Muscle of back (tissue), 11 donors: ENCODE results near the gene MACROD1. TPM values are rescaled to one million over a fixed set of nuclear protein-coding genes. Genes with fewer than 3 reads are reported as not detected.
A peak's percentile ranks its signal among the peaks of the same experiment; 100 is the strongest.
"Not testable (repeated sequence)": the region's sequence is repeated elsewhere in the genome, so short reads cannot be mapped to it uniquely, and the experiment has no call there.

ENCODE experiments used
- DNase-seq, 3 donors: peaks; one replicate each; pipeline versions ENCODE4 v3.0.0 to v3.0.0-alpha.2; 2013
- polyA plus RNA-seq, 10 donors: library from polyadenylated mRNA; unstranded; fragments of 120-200 nt; gene quantifications; one replicate each; pipeline ENCODE4 v1.2.1, GENCODE V29; 2013; ENCODE audit not compliant: insufficient read length in 10 of 10

MACROD1 gene
- polyA plus RNA-seq, 10 donors: 47.7 to 71.6 (median 53.2) TPM

DNA sequence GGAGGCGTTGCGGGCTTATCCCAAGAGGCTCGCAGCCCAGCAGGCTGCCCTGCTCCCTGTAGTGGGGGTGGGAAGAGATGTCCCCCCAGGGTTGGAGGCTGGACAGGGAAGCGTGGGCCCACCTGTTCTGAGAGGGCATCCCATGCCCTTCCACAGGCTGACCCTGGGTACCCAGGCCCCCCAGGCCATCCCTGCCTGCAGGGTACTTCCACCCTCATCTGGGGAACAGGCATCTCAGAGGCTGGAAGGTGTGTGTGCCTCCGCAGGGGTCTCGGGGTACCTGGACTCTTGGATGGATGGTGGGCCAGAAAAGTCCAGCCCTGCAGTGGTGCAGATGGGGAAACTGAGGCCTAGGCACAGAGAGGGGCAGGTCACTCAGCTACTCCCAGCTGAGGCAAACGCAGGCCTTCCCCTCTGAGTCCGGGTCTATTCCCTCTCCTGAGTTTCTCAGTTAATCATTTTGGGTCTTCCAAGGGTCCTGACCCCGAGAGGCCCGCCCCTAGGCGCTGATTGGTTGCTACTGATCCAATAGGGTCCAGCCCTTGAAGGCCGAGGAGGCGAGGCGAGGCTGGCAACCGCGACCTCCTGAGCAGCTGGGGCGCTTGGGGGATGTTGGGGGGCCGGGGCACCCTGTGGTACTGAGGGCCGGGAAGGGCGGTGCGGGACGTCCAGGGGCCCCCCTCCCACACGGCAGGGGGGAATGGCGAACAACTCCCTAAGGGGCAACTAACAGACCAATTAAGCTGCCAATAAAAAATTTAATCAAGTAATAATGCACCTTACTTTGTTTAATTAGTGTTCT is 106.4 kb downstream of the MACROD1 start:
- DNase-seq: no peak

DNA sequence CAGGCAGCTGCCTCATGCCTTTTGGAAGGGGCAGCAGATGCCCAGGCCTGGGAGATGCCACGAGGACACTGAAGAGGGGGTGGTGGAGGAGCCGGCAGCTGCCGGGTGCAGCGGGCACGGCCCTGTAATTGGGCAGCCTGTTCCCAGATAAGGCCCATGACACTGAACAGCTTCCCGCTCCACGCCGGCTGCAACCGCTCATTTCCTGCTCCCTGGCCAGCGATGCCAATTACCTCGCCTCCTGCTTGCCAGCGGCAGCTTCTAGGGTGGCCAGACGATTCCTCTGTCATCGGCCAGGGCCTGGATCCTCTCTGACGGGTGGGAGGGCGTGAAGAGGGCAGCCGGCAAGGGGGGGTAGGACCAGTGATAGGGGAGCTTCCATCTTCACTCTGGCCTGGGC is 107.4 kb downstream of the MACROD1 start:
- peak in 2 of 3 donors; percentile 39 to 62 for DNase-seq

DNA sequence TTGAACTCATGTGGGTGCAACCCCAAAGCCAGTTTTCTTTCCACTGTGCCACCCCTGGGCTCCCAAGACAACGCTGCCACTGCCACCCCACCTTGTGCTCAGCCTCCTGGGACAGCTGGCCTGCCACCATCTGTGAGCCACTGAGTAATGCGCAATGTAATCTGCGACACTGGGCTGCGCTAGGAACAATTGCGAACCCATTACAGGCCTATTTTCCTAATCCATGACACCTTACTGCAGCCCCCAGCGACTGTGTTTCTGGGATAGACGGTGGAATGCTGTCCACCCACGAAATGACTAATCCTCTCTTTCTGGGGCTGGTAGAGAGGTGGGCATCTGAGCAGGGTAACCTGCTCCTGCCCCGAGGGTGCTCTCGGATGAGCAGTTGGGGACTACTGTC is 108.0 kb downstream of the MACROD1 start:
- no peak for DNase-seq

DNA sequence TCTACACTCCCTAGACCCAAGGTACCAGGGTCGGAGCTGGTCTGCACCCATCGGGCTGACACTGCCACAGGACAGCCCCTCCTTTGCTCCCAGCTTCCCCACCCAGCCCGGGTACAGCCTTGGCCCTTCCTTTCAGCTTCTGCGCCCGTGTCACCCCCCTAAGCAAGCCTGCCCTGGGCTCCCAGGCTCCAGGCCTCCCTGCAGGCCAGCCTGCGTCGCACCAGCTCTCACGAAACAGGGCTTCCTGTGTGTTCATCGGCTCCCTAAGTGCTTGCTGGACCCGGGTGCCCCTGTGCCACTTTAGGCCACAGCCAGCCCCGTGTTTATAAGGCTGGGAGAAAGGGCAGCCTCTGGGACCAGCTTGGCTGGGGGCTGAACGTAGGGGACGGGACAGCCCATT is 109.1 kb downstream of the MACROD1 start:
- DNase-seq: no peak

DNA sequence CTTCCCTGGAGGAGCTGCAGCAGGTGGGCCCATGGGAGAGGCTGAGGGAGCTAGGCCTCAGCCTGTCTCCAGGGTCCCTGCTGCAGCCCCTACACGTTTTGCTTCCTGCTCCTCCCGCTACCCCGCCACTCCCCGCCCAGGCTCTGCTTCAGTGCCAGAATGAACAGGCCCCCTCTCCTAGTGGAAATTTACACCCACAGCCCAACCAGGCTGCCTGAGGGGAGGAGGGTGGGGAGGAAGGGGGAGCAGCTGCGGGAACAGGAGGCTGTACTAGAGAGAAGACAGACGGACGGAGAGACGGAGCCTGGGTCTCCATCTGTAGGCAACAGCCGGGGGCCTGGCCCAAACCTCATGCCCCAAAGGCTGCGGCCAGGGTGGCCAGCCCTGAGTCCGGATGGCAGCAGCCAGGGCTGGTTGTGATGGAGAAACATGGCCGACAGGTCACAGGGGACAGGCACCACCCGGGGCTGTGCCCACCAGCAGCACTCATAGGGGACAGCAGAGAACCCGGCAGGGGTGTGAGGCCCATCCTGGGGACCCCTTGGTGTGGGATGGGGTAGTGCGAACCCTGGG is 109.6 kb downstream of the MACROD1 start:
- peak; percentile 33 to 85 (median 66) for DNase-seq

DNA sequence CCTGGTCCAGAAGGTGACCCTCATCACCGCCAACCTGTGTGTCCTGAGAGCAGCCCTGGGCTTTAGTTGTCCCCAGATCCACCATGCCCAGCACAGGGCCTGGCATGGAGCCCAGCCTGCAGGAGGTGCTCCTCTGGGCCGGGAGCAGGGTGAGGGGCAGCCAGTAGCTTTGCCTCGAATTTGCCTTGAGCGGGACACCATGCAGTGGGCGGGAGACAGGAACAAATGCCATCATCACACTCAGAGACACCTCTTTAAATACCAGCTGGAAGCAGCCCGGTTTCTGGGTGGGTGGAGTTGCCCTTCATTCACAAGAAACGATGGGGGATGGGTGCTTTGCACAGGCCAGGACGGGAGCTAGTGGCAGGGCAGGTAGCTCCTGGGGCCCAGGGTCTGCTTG is 110.8 kb downstream of the MACROD1 start:
- no peak for DNase-seq

DNA sequence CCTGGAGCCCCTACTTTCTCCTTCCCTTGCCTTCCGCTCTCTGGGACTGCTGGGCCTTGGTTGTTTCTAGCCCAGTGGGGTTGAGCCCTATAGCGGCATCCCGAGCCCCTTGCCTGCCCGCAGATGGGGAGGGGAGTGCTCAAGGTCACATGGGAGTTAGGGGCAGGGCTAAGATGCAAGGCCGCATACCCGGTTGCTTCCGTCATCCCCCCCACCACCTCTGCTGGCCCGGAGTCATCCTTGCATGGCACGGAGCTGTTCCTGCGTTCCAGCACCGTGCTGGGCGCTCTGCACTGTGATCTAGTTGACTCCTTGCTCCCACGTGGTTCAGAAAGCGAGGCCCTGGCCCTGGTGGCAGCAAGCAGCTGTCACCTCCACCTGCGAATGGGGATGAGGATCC is 112.2 kb downstream of the MACROD1 start:
- DNase-seq: no peak

DNA sequence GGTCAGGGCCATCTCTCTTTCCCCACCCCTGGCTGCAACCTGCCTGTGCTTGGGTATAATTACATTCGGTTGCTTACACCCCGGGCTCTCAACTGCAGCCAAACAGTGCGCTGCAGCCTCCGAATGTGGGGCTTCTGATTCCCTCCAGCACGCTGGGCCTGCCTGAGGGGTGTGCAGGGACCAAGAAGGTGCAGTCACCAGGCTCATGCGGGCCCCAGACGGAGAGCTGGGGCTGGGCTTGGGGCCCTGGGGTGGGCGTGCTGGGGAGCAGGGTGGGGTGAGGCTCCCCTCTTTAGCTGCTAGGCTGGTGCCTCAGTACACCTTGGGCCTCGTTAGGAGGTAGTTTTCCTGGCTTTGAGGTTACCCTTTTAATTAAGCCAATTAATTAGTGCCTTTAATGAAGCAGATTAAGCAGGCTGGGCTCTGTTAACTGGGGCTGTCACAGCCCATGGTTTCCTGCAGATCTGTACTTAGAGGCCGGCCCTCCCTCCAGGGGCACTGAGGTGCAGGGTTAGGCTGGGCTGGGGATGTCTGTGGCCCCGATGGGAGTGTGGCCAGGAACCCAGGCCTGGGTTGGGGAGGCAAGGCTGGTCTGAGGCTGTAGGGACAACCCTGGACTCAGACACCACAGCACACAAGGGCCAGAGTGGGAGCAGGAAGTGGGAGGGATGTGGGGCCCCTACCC is 112.8 kb downstream of the MACROD1 start:
- no peak for DNase-seq

DNA sequence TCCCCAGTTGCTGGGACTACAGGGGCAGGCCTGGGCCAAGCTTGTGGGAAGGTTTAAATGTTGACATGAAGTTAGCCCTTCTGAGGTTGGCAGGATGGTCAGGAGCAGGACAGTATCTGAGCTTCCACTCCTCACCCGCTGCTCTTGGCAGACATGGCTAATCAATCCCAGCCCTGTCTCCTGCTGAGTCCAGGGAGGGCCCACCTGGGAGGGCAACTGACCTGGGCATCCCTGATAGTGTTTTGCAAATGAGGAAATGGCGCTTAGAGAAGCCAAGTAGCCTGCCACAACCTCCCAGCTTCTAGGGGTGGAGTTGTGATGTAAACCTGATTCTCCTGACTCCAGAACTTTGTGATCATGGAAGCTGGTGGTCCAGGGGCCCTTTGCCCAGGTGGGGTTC is 113.5 kb downstream of the MACROD1 start:
- DNase-seq: no peak

DNA sequence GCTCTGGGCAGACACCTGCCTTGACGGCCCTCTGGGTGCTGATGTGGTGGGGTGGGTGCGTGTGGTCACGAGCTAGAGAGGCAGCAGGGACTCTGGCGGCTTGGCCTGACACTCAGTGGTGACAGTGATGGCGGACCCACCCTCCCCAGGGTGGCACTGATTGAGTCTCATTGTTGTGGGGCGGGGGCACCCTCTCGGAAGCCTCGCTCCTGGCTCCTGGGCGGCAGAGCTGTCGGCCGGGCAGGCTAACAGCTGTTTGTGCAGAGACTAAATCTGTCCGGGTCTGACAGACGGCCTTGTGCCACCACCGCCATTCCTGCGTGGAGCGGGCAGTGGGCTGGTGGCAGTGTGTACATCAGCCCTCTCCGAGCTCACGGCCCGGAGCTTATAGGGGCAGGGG is 114.6 kb downstream of the MACROD1 start:
- DNase-seq: no peak

DNA sequence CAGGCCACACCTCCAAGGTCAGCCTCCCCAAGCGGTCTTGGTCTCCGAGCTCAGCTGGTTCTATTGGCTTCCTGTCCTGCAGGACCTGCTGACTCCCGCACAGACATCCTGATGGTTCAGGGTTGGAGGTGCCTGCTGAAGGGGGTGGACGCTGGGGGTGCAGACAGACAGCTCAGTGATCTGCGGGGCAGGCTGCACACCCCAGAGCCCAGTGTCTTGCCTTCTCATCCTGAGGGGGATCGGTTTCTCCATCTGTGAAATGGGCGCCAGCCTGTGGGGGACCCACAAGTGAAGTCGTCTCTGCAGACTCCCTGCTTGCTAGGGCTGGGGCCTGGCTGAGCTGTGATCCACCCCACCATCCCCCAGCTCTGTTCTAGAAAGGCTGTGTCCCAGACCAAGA is 116.4 kb downstream of the MACROD1 start:
- no peak for DNase-seq

DNA sequence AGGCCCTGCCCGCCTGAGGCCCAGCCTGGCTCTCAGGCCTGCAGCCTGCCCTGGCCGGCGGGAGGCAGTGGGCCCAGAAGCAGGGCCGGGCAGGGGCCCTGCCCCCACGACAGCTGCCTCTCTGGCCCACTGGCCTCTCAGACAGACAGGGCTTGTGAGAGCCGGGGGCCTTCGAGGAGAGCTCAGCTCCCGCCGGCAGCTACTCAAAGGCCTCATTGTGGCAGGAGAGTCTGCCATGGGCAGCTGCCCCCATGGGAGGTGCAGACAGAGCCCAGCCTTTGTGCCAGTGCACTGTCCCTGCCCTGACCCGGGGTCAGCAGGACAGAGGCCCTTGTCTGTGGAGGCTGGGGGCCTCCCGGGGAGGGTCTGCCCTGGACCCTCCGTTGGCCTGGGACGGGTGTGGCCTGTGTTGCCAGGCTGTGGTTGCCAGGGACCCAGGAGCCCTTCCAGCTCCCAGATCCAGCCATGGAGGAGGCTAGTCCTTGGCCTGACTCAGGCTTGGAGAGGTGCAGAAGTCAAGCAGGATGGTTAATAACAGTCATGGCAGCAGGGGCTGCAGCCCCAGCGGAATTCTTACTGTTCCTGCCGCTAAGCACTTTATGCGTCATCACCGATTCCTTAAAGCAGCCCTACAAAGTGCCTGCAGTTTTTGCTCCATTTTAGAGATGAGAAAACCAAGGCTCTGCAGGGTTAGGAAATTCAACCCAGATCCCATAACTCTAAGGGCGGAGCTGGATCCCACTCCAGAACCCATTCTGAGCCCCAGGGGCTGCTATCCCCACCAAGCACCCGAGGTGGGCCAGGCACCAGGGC is 117.7 kb downstream of the MACROD1 start:
- peak; percentile 36 to 73 (median 38) for DNase-seq

DNA sequence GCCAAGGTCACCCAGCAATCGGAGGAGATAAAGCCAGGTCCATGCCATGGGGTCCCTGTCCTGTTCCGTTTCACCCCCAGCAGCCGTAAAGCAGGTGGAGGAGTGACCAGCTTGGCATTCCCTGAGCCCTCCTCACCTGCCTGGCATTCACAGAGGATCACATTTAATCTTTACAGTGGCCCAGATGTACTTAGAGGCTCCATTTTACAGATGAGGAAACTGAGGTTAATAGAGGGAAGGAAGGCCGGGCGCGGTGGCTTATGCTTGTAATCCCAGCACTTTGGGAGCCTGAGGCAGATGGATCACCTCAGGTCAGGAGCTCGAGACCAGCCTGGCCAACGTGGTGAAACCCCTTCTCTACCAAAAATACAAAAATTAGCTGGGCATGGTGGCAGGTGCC is 118.5 kb downstream of the MACROD1 start:
- not testable (repeated sequence) for DNase-seq

DNA sequence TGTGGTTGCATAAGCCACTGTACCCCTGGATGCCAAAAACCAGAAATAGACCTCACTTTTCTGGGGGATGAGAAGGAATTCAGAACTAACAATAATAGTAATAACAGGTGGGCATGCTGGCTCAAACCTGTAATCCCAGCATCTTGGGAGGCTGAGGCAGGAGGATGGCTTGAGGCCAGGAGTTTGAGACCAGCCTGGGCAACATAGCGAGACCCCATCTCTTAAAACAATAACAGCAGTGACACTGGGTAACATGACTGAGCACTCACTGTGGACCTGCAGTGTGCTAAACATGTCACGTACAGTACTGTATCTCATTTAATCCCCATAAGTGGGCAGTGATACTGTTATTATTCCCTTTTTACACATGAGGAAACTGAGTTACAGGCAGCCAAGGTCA is 120.2 kb downstream of the MACROD1 start:
- DNase-seq: no peak

DNA sequence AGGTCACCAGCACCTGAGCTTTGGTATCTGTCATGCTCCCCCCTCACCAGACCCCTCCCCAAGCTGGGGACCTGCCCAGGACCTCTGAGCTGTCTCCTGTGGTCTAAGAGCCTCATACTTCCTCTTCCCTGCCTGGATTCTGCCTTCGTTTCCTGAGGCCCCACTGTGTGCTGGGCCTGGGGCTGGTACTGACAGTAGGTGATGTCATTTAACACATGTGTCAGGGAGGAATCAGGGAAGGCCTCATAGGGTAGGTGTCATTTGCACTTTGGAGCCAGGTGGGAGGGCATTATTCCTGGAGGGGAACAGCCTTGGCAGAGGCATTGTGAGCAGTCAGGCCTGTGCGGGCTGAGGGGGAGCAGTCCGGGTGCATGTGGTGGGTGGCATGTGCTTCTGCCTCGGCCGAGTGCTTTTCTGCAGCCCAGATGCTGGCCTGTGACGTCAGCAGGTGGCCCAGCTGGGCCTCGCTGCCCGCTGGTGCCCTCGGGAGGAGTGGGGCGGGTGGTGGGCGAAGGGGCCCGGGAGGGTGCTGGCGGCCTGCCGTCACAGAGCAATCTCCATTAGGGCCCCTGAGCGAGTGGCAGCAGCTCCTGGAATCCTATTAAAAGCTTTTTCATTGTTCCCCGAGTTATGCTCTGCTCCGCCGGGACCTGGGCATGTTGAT is 121.1 kb downstream of the MACROD1 start:
- DNase-seq: no peak

DNA sequence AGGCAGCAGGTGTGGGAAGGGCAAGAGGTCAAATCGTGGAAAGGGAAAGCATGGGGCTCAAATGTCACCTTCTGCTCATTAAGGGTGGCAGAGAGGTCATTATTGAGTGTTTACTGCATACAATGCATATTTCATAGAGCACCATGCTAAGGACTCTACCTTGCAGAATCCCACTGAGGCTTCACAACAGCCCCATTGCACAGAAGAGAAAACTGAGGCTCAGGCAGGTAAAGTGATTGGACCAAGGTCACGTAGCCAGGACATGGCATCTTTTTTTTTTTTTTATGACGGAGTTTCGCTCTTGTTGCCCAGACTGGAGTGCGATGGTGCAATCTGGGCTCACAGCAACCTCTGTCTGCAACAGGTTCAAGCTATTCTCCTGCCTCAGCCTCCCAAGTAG is 122.4 kb downstream of the MACROD1 start:
- no peak for DNase-seq

DNA sequence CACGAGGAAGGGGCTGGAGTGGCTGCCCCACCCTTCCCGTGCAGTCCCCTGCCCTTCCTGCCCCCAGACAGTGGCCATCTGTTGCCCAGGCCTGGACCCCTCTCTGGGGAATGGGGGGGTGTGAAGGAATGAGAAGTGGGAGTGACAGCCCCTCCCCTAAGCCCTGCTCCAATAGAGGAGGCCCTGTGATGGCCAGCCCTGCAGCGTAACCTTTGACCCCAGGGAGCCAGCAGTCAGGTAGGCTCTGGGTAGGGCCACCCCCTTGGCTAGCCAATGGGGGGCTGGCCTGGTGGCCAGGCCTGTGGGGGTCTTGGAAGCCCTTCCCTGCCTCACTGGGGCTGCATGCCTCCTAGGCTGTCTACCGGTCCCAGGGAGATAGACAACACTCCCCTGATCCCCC is 123.6 kb downstream of the MACROD1 start:
- DNase-seq: no peak

DNA sequence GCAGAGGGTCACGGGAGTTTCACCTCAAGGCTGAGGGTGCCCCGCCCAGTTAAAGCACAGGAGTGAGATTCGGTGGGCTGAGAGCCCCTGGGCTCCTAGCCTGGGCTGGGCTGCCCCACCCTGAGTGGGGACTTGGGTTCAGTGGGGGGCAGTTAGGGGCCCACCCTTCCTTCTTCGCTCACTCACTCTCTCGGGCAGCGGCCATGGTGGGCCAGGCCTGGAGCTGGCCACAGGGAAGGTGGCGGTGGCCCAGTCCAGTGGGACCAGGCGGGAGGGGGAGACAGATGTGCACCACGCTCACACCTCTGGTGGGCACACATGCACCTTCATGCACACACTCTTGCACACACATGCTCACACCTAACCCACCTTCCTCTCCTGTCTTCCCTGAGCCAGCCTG is 124.1 kb downstream of the MACROD1 start:
- no peak for DNase-seq

DNA sequence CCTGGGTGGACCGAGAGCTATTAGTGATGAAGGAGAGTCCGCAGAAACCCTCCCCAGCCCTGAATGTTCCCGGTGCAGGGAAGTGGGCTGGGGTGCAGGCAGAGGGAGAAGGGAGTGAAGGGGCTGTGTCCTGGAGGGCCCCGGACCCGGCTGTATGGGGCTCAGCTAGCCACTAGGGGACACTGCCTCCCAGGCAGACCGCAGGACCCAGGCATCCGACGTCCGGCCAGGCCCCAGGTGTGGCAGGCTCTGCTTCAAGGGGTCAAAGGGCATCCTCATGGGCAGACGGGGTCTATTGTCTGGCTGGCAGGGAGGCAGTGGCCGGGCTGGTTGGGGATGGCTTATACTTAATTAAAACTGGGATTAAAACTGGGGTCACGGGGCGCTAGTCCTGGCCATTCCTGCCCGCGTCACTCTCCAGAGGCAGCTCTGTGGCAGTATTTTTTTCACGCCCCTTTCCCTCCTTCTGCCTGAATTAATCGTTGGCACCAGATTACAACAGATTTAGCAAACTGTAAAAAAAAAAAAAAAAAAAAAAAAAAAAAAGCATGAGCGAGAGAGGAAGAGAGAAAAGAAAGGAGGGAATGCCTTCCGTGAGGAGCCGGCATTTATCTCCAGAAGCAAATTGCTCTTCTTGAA is 125.1 kb downstream of the MACROD1 start:
- no peak for DNase-seq

DNA sequence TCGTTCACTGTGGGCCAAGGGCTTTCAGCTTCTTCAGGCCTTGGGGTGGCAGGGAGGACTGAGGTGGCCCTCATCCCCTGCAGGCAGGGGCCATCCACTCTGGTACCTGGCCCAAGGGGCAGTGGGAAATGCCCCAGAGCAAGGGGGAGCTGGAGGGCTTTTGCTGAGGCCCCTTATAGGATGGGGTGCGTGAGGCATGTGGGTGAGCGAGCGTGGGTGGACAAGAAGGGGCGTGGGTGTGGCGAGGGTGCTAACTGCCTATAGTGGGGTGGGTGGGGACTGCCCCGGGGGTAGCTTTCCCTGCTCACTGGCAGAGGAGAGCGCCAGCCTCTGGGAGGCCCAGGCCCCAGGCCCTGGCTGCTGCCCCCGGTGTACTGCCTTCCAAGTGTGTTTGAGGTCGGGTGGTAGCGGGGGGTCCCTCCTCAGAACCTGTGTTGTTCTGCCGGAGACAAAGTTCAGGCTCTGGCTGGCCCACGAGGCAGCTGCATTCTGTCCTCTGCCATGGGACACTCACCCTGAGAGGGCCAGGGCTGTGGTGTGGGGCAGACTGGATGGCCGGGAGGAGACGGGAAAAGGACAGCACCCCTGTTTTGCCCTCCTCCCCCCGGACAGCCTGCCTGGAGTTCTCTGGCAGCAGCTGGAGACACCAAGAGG is 126.8 kb downstream of the MACROD1 start:
- DNase-seq: no peak

DNA sequence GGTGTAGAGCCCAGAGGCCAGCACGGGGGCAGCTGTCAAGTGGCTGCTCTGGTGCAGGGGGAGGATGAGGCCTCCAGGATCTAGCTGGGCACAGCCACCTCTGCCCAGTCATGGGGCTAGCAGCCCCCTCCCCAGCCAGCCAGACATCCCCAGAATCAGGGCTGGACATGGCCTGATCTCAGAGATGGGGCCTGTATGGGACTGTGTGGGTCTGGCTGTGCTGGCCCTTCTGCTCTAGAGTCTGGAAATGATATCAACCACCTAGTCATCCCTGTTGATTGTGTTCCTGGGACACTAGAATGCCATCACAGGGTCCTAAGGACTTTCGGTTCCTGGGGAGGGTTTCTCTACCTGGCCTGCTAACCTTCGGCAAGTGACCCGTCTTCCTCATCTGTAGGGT is 127.4 kb downstream of the MACROD1 start:
- no peak for DNase-seq
